Fibroblast of mammary gland (primary cell): ENCODE measurements around the gene TSPAN9.

Source experiments
- DNase-seq: peaks from one replicate; pipeline ENCODE4 v3.0.0-alpha.2; 2010; ENCODE audit warnings: low read depth
- H3K4me3 ChIP-seq: 2 replicates; pipeline ENCODE4 v1.5.1; 2011; ENCODE audit warnings: low read depth, mild to moderate bottlenecking, low read length, moderate library complexity; ENCODE audit not compliant: control insufficient read depth
- TF ChIP-seq, protein P1 (sequence below): conservative IDR thresholded peaks from 2 replicates; pipeline ENCODE4 v1.5.1; 2011; ENCODE audit warnings: low read depth, low read length, inconsistent platforms; ENCODE audit not compliant: control insufficient read depth, insufficient read depth

The TSPAN9 gene

DNA sequence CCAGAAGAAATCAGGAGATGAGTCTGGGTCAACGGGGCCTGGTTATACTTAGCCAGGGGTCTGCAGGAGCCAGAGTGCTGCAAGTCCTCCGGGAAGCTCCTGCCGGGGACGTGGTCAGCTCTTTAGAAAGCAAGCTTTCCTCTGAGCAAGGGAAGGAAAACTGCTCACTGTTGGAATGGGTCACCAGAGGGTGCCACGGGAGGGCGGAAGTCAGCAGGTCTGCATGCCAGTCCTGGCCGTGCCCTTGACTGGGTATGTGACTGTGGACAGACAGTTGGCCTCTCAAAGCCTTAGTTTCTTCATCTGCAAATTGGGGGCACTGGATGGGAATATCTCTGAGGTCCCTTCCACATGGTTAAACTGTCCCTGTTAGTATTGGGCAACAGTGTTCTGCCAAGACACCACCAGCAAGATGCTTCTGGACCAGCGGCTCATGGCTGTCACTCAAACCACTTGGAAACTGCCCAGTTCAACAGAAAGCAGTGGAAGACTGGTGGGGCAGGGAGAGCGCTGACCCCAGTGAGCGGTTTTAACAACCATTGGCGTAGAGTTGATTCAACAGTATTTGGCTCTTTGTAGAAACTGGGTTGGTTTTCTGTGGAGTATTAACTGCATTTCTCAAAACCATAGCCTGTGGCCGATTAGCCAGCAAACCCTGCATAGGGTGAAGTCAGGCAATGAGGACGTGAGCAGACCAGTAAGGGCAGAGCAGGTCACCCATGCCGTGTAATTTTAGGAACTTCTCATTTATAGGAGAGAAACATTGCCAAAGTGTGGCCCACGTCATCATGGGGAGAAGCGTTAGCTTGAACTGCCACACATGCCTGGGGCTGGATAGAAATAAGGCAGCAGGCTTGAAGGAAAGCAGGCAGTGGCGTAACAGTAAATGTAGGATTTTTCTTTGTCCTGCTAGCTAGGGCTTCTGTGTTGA is 249.9 kb downstream of the TSPAN9 start:
- DNase-seq, result no peak
- no peak overlapping the region for H3K4me3 ChIP-seq
- TF ChIP-seq, protein P1, sequence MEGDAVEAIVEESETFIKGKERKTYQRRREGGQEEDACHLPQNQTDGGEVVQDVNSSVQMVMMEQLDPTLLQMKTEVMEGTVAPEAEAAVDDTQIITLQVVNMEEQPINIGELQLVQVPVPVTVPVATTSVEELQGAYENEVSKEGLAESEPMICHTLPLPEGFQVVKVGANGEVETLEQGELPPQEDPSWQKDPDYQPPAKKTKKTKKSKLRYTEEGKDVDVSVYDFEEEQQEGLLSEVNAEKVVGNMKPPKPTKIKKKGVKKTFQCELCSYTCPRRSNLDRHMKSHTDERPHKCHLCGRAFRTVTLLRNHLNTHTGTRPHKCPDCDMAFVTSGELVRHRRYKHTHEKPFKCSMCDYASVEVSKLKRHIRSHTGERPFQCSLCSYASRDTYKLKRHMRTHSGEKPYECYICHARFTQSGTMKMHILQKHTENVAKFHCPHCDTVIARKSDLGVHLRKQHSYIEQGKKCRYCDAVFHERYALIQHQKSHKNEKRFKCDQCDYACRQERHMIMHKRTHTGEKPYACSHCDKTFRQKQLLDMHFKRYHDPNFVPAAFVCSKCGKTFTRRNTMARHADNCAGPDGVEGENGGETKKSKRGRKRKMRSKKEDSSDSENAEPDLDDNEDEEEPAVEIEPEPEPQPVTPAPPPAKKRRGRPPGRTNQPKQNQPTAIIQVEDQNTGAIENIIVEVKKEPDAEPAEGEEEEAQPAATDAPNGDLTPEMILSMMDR, result no peak

DNA sequence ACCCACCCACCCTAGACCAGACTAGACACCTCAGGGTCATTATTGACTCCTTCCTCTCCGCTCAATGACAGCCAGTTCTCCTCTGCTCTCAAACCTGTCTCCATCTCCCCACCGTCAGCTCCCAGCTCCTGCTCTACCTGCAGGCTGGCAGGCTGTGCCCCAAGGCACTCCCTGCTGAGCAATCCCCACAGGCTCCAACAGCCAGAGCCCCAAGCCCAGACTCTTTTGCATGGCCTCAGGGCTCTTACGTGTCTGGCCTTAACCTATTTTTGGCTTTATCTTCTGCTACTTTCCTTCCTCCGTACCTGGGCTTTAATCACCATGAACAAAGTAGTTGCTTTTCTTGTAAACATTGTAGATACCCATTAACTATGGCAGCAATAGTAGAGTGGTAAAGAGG is 250.9 kb downstream of the TSPAN9 start:
- no peak for DNase-seq
- TF ChIP-seq, protein P1, result no peak
- H3K4me3 ChIP-seq, result no peak overlapping the region

DNA sequence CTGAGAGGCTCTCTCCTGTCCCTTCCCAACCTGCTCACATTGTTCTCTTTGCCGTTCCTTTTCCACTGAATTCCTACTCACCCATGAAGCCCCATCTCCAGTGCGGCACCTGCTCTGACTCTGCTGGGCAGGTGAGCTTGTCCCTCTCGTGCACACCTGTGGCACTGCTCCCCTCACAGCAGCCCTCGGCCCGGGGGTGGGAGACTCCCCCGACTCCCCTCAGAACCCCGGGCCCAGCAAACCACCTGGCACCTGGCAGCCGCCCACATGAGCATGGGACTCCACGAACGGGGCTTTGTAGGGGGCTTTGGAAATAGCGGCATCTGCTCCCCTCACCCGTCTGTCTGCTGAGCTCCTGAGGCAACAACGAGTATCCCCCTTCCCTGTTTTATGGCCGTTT is 251.4 kb downstream of the TSPAN9 start:
- TF ChIP-seq, protein P1, result no peak
- DNase-seq, result no peak
- H3K4me3 ChIP-seq, result no peak overlapping the region

DNA sequence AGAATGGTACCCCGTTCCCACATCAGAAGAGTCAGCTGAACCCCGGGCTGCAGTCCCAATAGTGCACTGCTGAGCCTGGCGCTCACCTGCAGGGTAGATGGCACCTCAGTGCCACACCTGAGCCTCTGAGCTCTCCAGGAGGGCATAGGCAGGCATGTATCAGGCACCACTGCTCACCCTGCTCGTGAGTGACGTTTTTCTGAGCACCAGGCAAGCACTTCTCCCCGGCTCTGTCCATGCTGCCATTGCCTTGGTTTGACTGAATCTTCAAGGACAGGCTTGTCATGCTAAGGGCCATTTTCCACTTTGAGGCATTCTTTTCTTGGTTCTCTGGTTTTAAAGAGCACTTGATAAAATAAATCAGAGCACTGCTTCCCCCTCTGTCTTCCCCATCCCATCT is 252.2 kb downstream of the TSPAN9 start:
- no peak overlapping the region for H3K4me3 ChIP-seq
- TF ChIP-seq, protein P1, result no peak
- no peak for DNase-seq

DNA sequence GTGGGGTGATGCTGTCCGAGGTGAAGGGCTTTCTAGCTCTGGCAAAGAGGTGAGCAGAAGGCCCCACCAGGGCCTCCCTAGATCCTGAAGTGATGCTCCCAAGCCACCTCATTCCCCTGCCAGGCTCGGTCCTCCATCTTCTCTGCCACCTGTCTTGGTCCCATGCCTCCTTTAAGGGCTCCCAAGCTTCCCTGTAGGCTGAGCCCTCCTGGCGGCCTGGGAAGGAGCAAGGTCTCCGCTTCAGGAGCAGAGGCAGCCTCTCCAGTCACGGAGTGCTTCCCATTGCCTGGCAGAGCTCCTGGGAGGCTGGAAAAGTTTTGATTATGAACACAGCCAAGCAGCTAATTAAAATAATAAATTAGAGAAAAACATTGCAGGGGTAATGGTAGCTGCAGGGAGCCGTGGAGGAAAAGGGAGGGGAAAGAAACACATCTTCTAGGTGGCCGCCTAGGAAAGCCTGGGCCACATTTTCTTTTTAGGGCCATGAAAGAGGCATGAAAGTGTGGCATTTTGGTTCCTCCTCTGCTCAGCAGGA is 253.9 kb downstream of the TSPAN9 start:
- DNase-seq, result no peak
- H3K4me3 ChIP-seq, result no peak overlapping the region
- TF ChIP-seq, protein P1, result no peak

DNA sequence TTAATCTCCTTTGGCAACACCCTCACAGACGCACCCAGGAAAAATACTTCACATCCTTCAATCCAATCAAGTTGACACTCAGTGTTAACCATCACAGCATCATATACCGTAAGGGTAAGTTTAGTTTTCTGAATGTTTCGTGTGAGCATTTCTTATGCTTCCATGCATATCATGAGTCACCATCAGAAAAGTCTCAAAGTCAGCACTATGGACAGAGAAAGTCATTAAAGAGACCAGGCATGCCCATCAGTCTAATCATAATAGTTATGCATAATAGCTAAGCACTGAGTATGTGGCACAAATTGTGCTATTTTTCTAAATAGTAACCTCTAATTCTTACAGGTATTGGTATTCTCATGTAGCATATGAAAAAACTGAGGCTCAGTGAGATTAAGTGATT is 255.0 kb downstream of the TSPAN9 start:
- H3K4me3 ChIP-seq, result no peak overlapping the region
- TF ChIP-seq, protein P1, result no peak
- peak; percentile 18 for DNase-seq
